ENCODE measurements around the gene MT2A.
"Not testable (repeated sequence)": the region's sequence is repeated elsewhere in the genome, so short reads cannot be mapped to it uniquely, and the experiment has no call there.

The MT2A gene

GRCh38 chr16:56621665-56622445 is 13.5 kb downstream of the MT2A start:
- DNase-seq: not testable (repeated sequence)

- not testable (repeated sequence) for DNase-seq
Observed at GRCh38 chr16:56623184-56623583, 14.8 kb downstream of the MT2A start.

- no peak for DNase-seq
Observed at GRCh38 chr16:56623637-56624036, 15.3 kb downstream of the MT2A start.

- DNase-seq: peak in 3 of 4 experiments; percentile 10 to 34 (median 20)
Observed at GRCh38 chr16:56625140-56625942, 17.0 kb downstream of the MT2A start, which contains the start of gene MT1E. Gene MT1E (plus strand): TSS chr16:56625781. CDS start chr16:56625852, 71 bp downstream.

DNA sequence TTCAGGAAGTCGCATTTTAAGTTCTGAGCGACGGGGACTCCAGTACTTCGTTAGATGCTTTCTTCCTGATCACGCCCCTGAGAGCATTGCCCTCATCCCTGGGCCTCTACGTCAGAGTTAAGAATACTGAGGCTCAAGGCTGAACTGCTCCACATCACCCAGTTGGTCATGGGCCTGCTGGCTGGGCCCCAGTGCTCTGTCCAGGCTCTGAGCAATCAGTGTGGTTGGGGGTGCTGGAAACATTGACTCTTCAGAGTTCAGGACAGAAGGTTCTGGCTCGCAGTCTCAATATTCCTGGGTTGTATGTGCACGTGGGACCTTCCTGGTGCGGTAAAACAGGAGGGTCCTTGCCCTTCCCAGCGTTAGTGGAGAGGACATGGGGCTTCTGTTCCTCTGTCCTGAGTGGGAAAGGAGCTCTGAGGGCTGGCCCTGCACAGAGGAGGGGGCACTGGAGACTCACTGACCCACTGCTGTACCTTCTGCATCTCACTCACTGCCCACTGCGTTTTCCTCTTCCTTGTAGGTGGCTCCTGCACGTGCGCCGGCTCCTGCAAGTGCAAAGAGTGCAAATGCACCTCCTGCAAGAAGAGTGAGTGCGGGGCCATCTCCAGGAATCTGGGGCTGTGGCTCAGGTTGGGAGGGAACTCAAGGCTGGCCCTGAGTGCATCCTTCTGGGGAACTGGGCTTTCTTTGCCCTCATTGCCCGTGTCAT is 17.7 kb downstream of the MT2A start:
- DNase-seq: no peak

DNA sequence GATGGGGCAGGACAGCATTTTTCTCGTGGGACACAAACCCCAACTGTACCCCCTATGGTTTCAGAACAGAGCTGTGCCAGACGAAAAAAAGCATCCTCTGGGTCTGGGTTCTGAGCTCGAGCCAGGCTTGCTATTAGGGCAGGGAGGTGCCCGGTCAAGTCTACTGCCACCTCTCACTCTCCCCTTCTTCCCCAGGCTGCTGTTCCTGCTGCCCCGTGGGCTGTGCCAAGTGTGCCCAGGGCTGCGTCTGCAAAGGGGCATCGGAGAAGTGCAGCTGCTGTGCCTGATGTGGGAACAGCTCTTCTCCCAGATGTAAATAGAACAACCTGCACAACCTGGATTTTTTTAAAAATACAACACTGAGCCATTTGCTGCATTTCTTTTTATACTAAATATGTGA is 18.3 kb downstream of the MT2A start:
- DNase-seq: no peak

DNA sequence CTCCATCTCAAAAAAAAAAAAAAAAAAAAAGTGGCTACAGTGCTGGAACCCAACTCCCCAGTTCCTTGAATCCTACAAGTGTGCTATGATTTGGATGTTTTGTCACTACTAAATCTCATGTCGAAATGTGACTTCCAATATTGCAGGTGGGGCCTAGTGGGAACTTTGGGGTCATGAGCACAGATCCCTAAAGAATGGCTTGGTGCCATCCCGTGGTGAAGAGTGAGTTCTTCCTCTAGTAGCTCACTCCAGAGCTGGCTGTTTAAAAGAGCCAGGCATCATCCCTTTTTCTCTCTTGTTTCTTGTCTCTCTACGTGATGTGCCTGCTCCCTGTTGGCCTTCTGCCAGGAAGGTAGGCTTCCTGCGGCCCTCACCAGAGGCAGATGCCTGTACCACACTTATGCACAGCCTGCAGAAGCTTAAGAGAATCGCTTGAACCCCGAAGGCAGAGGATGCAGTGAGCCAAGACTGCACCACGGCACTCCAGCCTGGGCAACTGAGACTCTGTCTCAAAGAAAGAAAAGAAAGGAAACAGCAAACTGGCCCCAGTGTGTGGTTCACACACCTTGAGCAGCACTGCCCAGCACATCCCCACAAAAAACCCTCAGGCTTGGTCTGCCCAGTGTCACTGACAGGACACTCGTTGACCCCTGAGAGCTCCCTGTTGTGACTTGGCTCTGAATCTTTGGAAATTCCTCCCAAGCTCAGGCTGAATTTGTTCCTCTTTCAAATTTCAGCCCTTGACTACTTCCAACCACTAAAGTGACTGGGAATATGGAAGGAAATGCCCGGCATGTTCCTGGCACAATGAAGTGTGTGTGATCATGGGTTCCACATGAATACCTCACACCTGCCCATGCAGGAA is 20.3 kb downstream of the MT2A start:
- no peak for DNase-seq

GRCh38 chr16:56629531-56629930 is 21.1 kb downstream of the MT2A start:
- DNase-seq: no peak

DNA sequence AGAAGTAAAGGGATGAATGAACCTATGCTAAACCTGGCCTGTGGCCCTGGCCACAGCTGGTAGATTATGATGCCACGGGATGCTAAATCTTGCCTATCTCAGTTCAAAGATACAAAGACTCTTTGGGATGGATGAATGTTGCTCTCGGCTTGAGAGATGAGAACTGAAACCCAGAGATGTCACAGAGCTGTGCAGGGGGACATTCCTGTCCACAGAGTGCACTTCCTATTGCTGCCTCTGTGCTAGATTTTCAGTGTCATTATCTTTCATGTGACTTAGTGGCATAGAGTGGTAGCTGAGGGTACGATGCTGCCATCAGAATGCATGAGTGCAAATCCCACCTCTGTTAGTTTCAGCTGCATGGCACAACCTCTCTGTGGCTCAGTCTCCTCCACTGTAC is 21.8 kb downstream of the MT2A start:
- no peak for DNase-seq

DNA sequence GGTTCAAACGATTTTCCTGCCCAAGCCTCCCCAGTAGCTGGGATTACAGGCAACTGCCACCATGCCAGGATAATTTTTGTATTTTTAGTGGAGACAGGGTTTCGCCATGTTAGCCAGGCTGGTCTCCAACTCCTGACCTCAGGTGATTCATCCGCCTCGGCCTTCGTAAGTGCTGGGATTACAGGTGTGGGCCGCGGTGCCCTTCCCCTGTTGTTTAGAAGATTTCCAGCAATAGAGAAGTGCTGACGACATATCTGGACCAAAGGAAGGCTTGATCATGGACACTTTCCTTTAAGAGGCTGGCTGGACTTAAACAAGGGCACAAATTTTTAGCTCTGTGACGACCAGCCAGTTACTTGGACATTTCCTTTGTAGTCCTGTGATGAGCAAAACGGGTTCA is 22.8 kb downstream of the MT2A start:
- DNase-seq: no peak

DNA sequence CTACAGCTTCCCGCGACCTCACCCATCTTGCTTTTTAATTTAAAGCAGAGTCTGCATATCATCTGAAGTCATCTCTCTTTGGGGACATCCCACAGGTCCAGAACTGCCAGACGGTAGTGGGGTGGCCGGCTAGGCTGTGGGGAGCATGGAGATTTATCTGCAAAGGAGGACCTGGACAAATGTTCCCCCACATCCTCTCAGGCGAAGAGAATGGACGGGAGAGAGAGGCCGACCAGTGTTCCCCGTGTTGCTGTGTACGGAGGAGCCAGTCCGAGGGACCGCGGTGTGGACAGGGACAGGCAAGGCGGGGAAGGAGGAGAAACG is 23.4 kb downstream of the MT2A start:
- DNase-seq: no peak

DNA sequence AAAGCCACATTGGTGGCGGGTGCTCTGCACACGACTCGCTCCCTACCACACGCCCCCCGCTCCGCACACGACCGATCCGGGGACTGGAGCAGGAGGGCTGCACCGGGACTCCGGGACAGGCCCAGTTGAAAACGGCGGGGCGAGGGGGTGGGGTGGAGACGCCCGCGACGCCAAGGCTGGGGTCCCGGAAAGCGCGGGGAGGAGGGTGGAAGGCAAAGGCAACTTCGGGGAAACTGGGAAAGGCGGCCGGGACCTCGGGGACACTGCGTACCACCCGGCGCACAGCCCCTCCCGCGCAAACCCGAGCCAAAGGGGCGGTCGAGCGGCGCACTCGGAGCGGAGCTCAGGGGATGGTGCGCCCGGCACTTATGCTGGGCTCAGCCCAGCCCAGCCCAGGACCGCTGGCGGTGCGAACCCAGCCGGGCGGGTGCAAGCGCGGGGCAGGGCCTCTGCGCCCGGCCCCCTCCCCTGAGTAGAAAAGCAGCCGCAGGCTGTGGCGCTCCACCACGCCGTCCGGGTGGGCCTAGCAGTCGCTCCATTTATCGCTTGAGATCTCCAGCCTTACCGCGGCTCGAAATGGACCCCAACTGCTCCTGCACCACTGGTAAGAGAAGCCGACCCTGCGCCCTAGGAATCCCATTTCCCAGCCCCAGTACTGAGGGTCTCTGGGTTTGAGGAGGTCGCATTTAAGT is 23.9 kb downstream of the MT2A start, which contains the start of gene MT1M:
TSS of gene MT1M (plus strand) at position 504 of the 692 bp plus-strand sequence. CDS start at position 577, 73 bp downstream.
- DNase-seq: no peak

- no peak for DNase-seq
Observed at GRCh38 chr16:56632848-56633365, 24.5 kb downstream of the MT2A start.

- no peak for DNase-seq
Observed at GRCh38 chr16:56633535-56633934, 25.2 kb downstream of the MT2A start.

GRCh38 chr16:56634715-56635440 is 26.5 kb downstream of the MT2A start:
- no peak for DNase-seq

DNA sequence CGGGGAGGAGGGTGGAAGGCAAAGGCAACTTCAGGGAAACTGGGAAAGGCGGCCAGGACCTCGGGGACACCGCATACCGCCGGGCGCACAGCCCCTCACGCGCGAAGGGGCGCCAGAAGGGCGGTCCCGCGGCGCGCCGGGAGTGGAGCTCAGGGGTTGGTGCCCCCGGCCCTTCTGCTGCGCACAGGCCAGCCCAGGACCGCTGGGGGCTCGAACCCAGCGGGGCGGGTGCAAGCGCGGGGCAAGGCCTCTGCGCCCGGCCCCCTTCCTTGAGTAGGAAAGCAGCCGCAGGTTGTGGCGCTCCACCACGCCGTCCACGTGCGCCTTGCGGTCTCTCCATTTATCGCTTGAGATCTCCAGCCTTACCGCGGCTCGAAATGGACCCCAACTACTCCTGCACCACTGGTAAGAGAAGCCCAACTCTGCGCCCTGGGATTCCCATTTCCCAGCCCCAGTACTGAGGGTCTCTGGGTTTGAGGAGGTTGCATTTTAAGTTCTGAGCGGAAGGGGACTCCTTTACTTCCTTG is 27.1 kb downstream of the MT2A start:
- DNase-seq: no peak

DNA sequence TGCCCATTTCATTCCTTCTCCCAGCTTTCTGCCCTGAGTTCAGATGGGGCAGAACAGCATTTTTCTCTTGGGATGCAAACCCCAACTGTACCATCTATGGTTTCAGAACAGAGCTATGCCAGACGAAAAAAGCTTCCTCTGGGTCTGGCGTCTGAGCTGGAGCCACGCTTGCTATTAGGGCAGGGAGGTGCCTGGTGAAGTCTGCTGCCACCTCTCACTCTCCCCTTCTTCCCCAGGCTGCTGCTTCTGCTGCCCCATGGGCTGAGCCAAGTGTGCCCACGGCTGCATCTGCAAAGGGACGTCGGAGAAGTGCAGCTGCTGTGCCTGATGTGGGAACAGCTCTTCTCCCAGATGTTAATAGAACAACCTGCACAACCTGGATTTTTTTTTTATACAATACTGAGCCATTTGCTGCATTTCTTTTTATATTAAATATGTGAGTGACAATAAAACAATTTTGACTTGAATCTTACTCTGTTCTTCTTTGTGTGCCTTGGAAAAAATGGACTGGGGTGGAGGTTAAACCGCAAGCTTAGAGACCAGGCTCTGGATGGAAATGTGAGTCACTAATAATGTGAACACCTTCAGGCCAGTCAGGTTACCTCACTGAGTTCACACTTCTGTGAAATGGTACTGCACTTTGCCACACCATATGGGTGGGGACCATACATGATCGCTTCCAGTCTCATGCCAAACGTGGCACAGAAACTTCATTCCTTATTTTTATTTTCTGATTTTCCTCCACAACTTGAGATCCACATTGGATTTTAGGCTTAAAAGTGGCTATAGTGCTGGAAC is 28.4 kb downstream of the MT2A start:
- no peak for DNase-seq

DNA sequence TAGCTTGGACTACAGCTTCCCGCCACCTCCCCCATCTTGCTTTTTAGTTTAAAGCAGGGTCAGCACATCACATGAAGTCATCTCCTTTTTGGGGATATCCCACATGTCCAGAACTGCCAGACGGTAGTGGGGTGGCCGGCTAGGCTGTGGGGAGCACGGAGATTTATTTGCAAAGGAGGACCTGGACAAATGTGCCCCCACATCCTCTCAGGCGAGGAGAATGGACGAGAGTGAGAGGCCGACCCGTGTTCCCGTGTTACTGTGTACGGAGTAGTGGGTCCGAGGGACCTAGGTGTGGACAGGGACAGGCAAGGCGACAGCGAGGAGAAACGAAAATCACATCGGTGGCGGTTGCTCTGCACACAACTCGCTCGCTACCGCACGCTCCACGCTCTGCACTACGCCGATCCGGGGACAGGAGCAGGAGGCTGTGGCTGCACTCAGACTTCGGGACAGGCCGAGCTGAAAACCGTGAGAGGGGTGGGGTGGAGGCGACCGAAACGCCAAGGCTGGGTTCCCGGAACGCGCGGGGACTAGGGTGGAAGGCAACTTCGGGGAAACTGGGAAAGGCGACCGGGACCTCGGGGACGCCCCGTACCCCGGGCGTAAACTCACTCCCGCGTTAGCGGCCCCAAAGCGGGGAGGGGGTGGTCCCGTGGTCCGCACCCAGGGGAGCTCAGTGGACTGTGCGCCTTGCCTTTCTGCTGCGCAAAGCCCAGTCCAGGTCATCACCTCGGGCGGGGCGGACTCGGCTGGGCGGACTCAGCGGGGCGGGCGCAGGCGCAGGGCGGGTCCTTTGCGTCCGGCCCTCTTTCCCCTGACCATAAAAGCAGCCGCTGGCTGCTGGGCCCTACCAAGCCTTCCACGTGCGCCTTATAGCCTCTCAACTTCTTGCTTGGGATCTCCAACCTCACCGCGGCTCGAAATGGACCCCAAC is 29.7 kb downstream of the MT2A start, which contains the start of gene MT1A:
TSS of gene MT1A (plus strand) at position 853 of the 937 bp plus-strand sequence. CDS start at position 926, 73 bp downstream.
- DNase-seq: no peak
